IPS-18c (cell line): Measurements from ENCODE around the gene ARHGAP12.

Experiments
- H3K4me3 ChIP-seq: 2 replicates; pipeline ENCODE4 v1.7.0; 2013; ENCODE audit warnings: low read depth, mild to moderate bottlenecking, low read length, moderate library complexity; ENCODE audit not compliant: insufficient read depth
- H3K9me3 ChIP-seq: one replicate; pipeline ENCODE4 v1.6.1; 2013; ENCODE audit warnings: mild to moderate bottlenecking, low read length, moderate library complexity; ENCODE audit not compliant: control insufficient read depth, insufficient read depth

ARHGAP12 gene

GRCh38 chr10:31930856-31931255 lies 2.2 kb upstream of the ARHGAP12 start:
- no peaks in the 10 kb centered on the region for H3K9me3 ChIP-seq
- no peak overlapping the region for H3K4me3 ChIP-seq

GRCh38 chr10:31930023-31930751 lies 1.6 kb upstream of the ARHGAP12 start:
- peak overlapping the region; percentile 93; the same call in 1 of the 2 replicates for H3K4me3 ChIP-seq

GRCh38 chr10:31929261-31930022 lies 811 bp upstream of the ARHGAP12 start:
- peak overlapping the region; percentile 93 for H3K4me3 ChIP-seq
- no peaks in the 10 kb centered on the region for H3K9me3 ChIP-seq

More at GRCh38 chr10:31930023-31930751, 1.6 kb upstream of the ARHGAP12 start:
- H3K9me3 ChIP-seq = no peaks in the 10 kb centered on the region

- Histone ChIP-seq H3K9me3 (no peaks in the 10 kb centered on the region), H3K4me3 (peak overlapping the region; percentile 93)
Observed at GRCh38 chr10:31927884-31928548, 615 bp downstream of the ARHGAP12 start.

- Histone ChIP-seq H3K9me3 (no peaks in the 10 kb centered on the region), H3K4me3 (peak overlapping the region; percentile 93)
Observed at GRCh38 chr10:31927565-31927883, 1.1 kb downstream of the ARHGAP12 start.

- Histone ChIP-seq H3K9me3 (no peaks in the 10 kb centered on the region), H3K4me3 (peak overlapping the region; percentile 93)
Observed at GRCh38 chr10:31926765-31927564, 1.7 kb downstream of the ARHGAP12 start.

- Histone ChIP-seq H3K9me3 (no peaks in the 10 kb centered on the region), H3K4me3 (no peak overlapping the region)
Observed at GRCh38 chr10:31926160-31926559, 2.5 kb downstream of the ARHGAP12 start.

GRCh38 chr10:31924833-31925232 lies 3.8 kb downstream of the ARHGAP12 start:
- Histone ChIP-seq H3K4me3 (no peak overlapping the region), H3K9me3 (no peaks in the 10 kb centered on the region)

- H3K9me3 ChIP-seq = no peaks in the 10 kb centered on the region
- no peak overlapping the region for H3K4me3 ChIP-seq
Observed at GRCh38 chr10:31923389-31923788, 5.2 kb downstream of the ARHGAP12 start.

GRCh38 chr10:31921031-31921430 lies 7.6 kb downstream of the ARHGAP12 start:
- Histone ChIP-seq H3K4me3 (no peak overlapping the region), H3K9me3 (no peaks in the 10 kb centered on the region)

GRCh38 chr10:31920538-31920937 lies 8.1 kb downstream of the ARHGAP12 start:
- Histone ChIP-seq H3K4me3 (no peak overlapping the region), H3K9me3 (no peaks in the 10 kb centered on the region)

- Histone ChIP-seq H3K4me3 (no peak overlapping the region), H3K9me3 (no peaks in the 10 kb centered on the region)
Observed at GRCh38 chr10:31918671-31919409, 9.8 kb downstream of the ARHGAP12 start.

- H3K4me3 ChIP-seq = no peak overlapping the region
- no peaks in the 10 kb centered on the region for H3K9me3 ChIP-seq
Observed at GRCh38 chr10:31914370-31914769, 14.3 kb downstream of the ARHGAP12 start.

GRCh38 chr10:31912898-31913850 lies 15.5 kb downstream of the ARHGAP12 start:
- H3K4me3 ChIP-seq = no peak overlapping the region

GRCh38 chr10:31912289-31912688 lies 16.3 kb downstream of the ARHGAP12 start:
- H3K4me3 ChIP-seq = no peak overlapping the region

More at GRCh38 chr10:31912898-31913850, 15.5 kb downstream of the ARHGAP12 start:
- no peaks in the 10 kb centered on the region for H3K9me3 ChIP-seq

GRCh38 chr10:31910016-31910415 lies 18.6 kb downstream of the ARHGAP12 start:
- Histone ChIP-seq H3K4me3 (no peak overlapping the region), H3K9me3 (no peaks in the 10 kb centered on the region)

More at GRCh38 chr10:31912289-31912688, 16.3 kb downstream of the ARHGAP12 start:
- no peaks in the 10 kb centered on the region for H3K9me3 ChIP-seq
